VCaP (cell line): ENCODE measurements around the gene TUBGCP6.

Experiments
- H3K27ac ChIP-seq: fragments of 450-650 bp; 2 replicates; pipeline ENCODE4 v1.5.1; 2017
- CTCF ChIP-seq: fragments of 450-650 bp; conservative IDR thresholded peaks from 2 replicates; pipeline ENCODE4 v1.5.1; 2017; ENCODE audit warnings: mild to moderate bottlenecking, moderate library complexity

The TUBGCP6 gene

GRCh38 chr22:50218153-50218995 is 26.4 kb downstream of the TUBGCP6 start:
- TF ChIP-seq CTCF, result no peak
- no peak overlapping the region for H3K27ac ChIP-seq

- no peak overlapping the region for H3K27ac ChIP-seq
- TF ChIP-seq CTCF, result no peak
These were observed 27.2 kb downstream of the TUBGCP6 start for GRCh38 chr22:50217543-50218152.

GRCh38 chr22:50216684-50217520 is 27.9 kb downstream of the TUBGCP6 start:
- H3K27ac ChIP-seq, result no peak overlapping the region
- TF ChIP-seq CTCF, result no peak

GRCh38 chr22:50216055-50216683 is 28.7 kb downstream of the TUBGCP6 start:
- TF ChIP-seq CTCF, result no peak
- H3K27ac ChIP-seq, result no peak overlapping the region

- no peak overlapping the region for H3K27ac ChIP-seq
- no peak for TF ChIP-seq CTCF
These were observed 29.3 kb downstream of the TUBGCP6 start for GRCh38 chr22:50215297-50216054.

GRCh38 chr22:50213263-50213662 is 31.6 kb downstream of the TUBGCP6 start:
- no peak overlapping the region for H3K27ac ChIP-seq
- TF ChIP-seq CTCF, result no peak
